ENCODE results near the gene STAP2.

GRCh38 chr19:4338441-4339355, at the start of gene STAP2:
- TF ChIP-seq CTCF (IDR thresholded peaks at IDR 0.05): no peak
- TF ChIP-seq POLR2A (IDR thresholded peaks at IDR 0.05): no peak

All from breast epithelium (tissue), 3 donors.